ENCODE data around the gene FAM83F.
A peak's percentile ranks its signal among the peaks of the same experiment; 100 is the strongest.

Gene FAM83F

DNA sequence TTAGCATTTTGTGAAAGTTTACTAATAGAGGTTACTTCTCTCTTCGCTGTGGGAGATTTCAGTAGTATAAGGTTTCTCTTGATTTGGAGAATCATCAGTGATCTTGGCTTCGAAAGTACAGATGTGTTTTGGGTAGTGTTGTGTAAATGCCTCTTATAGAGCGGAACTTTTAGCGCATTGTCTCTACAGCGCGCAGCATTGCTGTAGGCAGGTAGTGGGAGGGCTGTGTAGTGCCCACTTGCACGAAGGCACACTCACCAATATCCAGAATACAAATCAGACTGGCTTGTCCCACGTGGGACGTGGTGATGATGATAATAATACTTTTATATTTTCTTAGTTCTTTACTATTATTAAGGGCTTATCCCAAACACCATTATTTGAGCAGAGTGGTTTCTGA is 51.4 kb downstream of the FAM83F start:
- Histone ChIP-seq H3K27me3 (ENCODE audit: low read length) (no peaks in the 10 kb centered on the region), H3K4me3 (ENCODE audit: insufficient read depth, low read length, poor library complexity, severe bottlenecking) (peak overlapping the region; percentile 62), H3K4me2 (ENCODE audit: low read depth, low read length, poor library complexity, severe bottlenecking) (peak overlapping the region; percentile 70), H3K9me2 (replicated peaks; ENCODE audit: insufficient read depth, low read length) (no peaks in the 10 kb centered on the region), H2AFZ (ENCODE audit: low read depth, low read length, severe bottlenecking) (peak overlapping the region; percentile 37), H3K9me3 (ENCODE audit: insufficient read depth, low read length) (no peaks in the 10 kb centered on the region), H3K36me3 (ENCODE audit: low read length) (no peaks in the 10 kb centered on the region), H3K79me2 (ENCODE audit: insufficient read depth, low read length) (no peaks in the 10 kb centered on the region; the same call in 1 of the 2 replicates), H3K9ac (ENCODE audit: low read length) (peak overlapping the region; percentile 64), H4K20me1 (ENCODE audit: low read depth, low read length) (no peaks in the 10 kb centered on the region), H3K27ac (ENCODE audit: low read depth, low read length) (peak overlapping the region; percentile 34), H3F3A (ENCODE audit: insufficient read depth) (peaks cover 30% of the 10 kb centered on the region)
- TF ChIP-seq EZH2phosphoT487 (conservative IDR thresholded peaks at IDR 0.05; ENCODE audit: low read length) = no peak
- TF ChIP-seq, protein P1, sequence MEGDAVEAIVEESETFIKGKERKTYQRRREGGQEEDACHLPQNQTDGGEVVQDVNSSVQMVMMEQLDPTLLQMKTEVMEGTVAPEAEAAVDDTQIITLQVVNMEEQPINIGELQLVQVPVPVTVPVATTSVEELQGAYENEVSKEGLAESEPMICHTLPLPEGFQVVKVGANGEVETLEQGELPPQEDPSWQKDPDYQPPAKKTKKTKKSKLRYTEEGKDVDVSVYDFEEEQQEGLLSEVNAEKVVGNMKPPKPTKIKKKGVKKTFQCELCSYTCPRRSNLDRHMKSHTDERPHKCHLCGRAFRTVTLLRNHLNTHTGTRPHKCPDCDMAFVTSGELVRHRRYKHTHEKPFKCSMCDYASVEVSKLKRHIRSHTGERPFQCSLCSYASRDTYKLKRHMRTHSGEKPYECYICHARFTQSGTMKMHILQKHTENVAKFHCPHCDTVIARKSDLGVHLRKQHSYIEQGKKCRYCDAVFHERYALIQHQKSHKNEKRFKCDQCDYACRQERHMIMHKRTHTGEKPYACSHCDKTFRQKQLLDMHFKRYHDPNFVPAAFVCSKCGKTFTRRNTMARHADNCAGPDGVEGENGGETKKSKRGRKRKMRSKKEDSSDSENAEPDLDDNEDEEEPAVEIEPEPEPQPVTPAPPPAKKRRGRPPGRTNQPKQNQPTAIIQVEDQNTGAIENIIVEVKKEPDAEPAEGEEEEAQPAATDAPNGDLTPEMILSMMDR (IDR thresholded peaks at IDR 0.05; ENCODE audit: insufficient read depth, low read length, poor library complexity, severe bottlenecking) = no peak

DNA sequence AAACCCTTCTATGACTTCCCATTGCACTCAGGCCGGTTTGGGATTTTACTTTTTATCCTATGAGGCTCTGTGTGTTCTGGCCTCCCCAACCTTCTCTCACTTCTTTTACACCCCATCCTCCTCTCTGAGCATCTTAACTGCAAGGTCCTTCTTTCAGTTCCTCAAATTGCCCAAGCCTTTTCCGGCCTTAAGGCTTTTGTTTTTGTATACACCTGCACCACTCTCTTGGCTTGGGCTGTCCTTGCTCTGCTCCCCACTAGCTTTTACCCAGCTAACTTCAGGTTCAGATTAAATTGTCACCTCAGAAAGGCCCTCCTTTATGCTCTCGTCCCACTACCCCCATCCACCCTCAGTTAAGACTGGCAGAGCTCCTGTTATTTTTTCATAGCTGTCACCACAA is 55.5 kb downstream of the FAM83F start:
- Histone ChIP-seq H3K9ac (ENCODE audit: low read length) (peak overlapping the region; percentile 37; the same call in 1 of the 2 replicates), H4K20me1 (ENCODE audit: low read depth, low read length) (no peaks in the 10 kb centered on the region), H3K79me2 (ENCODE audit: insufficient read depth, low read length) (peaks cover 11% of the 10 kb centered on the region; the same call in 1 of the 2 replicates), H3K9me2 (replicated peaks; ENCODE audit: insufficient read depth, low read length) (no peaks in the 10 kb centered on the region), H3K36me3 (ENCODE audit: low read length) (no peaks in the 10 kb centered on the region), H3K27ac (ENCODE audit: low read depth, low read length) (peak overlapping the region; percentile 91), H3F3A (ENCODE audit: insufficient read depth) (peaks cover 35% of the 10 kb centered on the region), H3K27me3 (ENCODE audit: low read length) (no peaks in the 10 kb centered on the region), H3K4me2 (ENCODE audit: low read depth, low read length, poor library complexity, severe bottlenecking) (peak overlapping the region; percentile 81), H2AFZ (ENCODE audit: low read depth, low read length, severe bottlenecking) (no peak overlapping the region), H3K9me3 (ENCODE audit: insufficient read depth, low read length) (no peaks in the 10 kb centered on the region), H3K4me3 (ENCODE audit: insufficient read depth, low read length, poor library complexity, severe bottlenecking) (peak overlapping the region; percentile 33)
- TF ChIP-seq EZH2phosphoT487 (conservative IDR thresholded peaks at IDR 0.05; ENCODE audit: low read length) = no peak

DNA sequence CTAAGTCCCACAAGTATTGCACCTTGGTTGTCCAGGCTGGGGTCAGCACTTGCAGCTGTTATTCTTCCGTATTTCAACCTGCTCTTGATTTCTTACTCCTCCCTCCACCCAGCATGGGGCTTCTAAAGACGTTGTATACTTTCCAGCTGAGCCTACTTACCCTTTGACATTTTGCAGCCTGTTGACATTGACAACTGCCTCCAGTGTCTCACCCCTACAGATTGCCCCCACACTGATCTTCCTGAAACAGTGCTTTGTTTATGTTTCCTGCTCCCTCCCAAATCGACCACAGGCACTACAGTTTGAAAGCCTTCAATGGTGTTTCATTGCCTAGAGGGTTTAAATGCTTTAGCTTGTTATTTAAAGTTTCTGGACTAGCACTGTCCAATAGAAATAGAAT is 56.6 kb downstream of the FAM83F start:
- peak overlapping the region; percentile 17 for H2AFZ ChIP-seq (ENCODE audit: low read depth, low read length, severe bottlenecking)
- no peak for TF ChIP-seq EZH2phosphoT487 (conservative IDR thresholded peaks at IDR 0.05; ENCODE audit: low read length)
- TF ChIP-seq, protein P1 (IDR thresholded peaks at IDR 0.05; ENCODE audit: insufficient read depth, low read length, poor library complexity, severe bottlenecking) = no peak
- no peaks in the 10 kb centered on the region for H3K9me2 ChIP-seq (replicated peaks; ENCODE audit: insufficient read depth, low read length)
- H3K27me3 ChIP-seq (ENCODE audit: low read length) = no peaks in the 10 kb centered on the region
- H3K9me3 ChIP-seq (ENCODE audit: insufficient read depth, low read length) = no peaks in the 10 kb centered on the region
- no peak overlapping the region for H3K4me3 ChIP-seq (ENCODE audit: insufficient read depth, low read length, poor library complexity, severe bottlenecking)
- peak overlapping the region; percentile 11; the same call in 1 of the 2 replicates for H3K9ac ChIP-seq (ENCODE audit: low read length)
- no peaks in the 10 kb centered on the region for H3K36me3 ChIP-seq (ENCODE audit: low read length)
- H3K79me2 ChIP-seq (ENCODE audit: insufficient read depth, low read length) = peaks cover 11% of the 10 kb centered on the region; the same call in 1 of the 2 replicates
- peak overlapping the region; percentile 81 for H3K4me2 ChIP-seq (ENCODE audit: low read depth, low read length, poor library complexity, severe bottlenecking)
- no peaks in the 10 kb centered on the region for H4K20me1 ChIP-seq (ENCODE audit: low read depth, low read length)
- H3K27ac ChIP-seq (ENCODE audit: low read depth, low read length) = peak overlapping the region; percentile 91
- peaks cover 26% of the 10 kb centered on the region for H3F3A ChIP-seq (ENCODE audit: insufficient read depth)

DNA sequence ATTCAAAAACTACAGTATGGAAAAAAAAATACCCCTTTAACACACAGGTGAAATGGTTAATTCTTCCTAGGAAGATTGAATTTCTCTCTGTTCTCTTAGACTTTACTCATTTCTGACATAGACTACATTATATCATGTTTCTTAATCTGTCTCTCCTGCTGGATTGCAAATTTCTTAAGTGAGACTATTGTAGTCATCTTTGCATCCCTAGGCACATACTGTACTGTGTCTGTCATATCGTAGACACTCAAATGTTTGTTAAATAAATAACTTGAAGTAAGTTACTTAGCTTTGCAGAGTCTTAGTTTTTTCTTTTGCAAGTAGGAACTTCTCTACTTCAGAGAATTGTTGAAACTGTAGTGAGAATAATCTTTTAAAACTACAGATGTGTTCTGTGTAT is 58.7 kb downstream of the FAM83F start:
- no peak overlapping the region for H3K27ac ChIP-seq (ENCODE audit: low read depth, low read length)
- no peaks in the 10 kb centered on the region for H4K20me1 ChIP-seq (ENCODE audit: low read depth, low read length)
- no peak overlapping the region for H2AFZ ChIP-seq (ENCODE audit: low read depth, low read length, severe bottlenecking)
- TF ChIP-seq EZH2phosphoT487 (conservative IDR thresholded peaks at IDR 0.05; ENCODE audit: low read length) = no peak
- TF ChIP-seq, protein P1 (IDR thresholded peaks at IDR 0.05; ENCODE audit: insufficient read depth, low read length, poor library complexity, severe bottlenecking) = no peak
- H3F3A ChIP-seq (ENCODE audit: insufficient read depth) = peaks cover 18% of the 10 kb centered on the region
- no peak overlapping the region for H3K4me3 ChIP-seq (ENCODE audit: insufficient read depth, low read length, poor library complexity, severe bottlenecking)
- H3K27me3 ChIP-seq (ENCODE audit: low read length) = no peaks in the 10 kb centered on the region
- no peaks in the 10 kb centered on the region for H3K36me3 ChIP-seq (ENCODE audit: low read length)
- no peak overlapping the region for H3K4me2 ChIP-seq (ENCODE audit: low read depth, low read length, poor library complexity, severe bottlenecking)
- H3K79me2 ChIP-seq (ENCODE audit: insufficient read depth, low read length) = peaks cover 11% of the 10 kb centered on the region; the same call in 1 of the 2 replicates
- H3K9ac ChIP-seq (ENCODE audit: low read length) = no peak overlapping the region
- H3K9me2 ChIP-seq (replicated peaks; ENCODE audit: insufficient read depth, low read length) = no peaks in the 10 kb centered on the region
- H3K9me3 ChIP-seq (ENCODE audit: insufficient read depth, low read length) = no peaks in the 10 kb centered on the region
